Stomach (tissue), 9 donors: Measurements from ENCODE around the gene DDHD1. TPM values are rescaled to one million over a fixed set of nuclear protein-coding genes. Genes with fewer than 3 reads are reported as not detected.

Source experiments
- DNase-seq, 2 donors: peaks; one replicate each; pipeline versions ENCODE4 v3.0.0 to v3.0.0-alpha.2; 2013 to 2019
- H3K27ac ChIP-seq, 5 donors: fragments of 200-600 bp in 4 of 5; sonication (generic) in 4 of 5; one replicate each; pipeline ENCODE4 v1.5.1; 2013 to 2019; ENCODE audit warnings: mild to moderate bottlenecking in 1 of 5, moderate library complexity in 1 of 5
- H3K27me3 ChIP-seq, 3 donors: fragments of 200-600 bp; sonication (generic); one replicate each; pipeline ENCODE4 v1.5.1; 2017 to 2019; ENCODE audit warnings: mixed run types in 1 of 3
- H3K36me3 ChIP-seq, 4 donors: fragments of 200-600 bp; sonication (generic); 1 replicate in 3 of 4; 2 replicates in 1 of 4; pipeline ENCODE4 v1.5.1; 2016 to 2019
- H3K4me1 ChIP-seq, 4 donors: fragments of 200-600 bp; sonication (generic); one replicate each; pipeline ENCODE4 v1.5.1; 2016 to 2019
- H3K4me3 ChIP-seq, 4 donors: fragments of 200-600 bp; sonication (generic) in 3 of 4; one replicate each; pipeline ENCODE4 v1.5.1; 2016 to 2019; ENCODE audit warnings: mild to moderate bottlenecking in 1 of 4
- H3K9me3 ChIP-seq, 4 donors: fragments of 200-600 bp; sonication (generic); one replicate each; pipeline ENCODE4 v1.5.1; 2016 to 2019
- EP300 ChIP-seq: sonication (generic); formaldehyde crosslinking; IDR thresholded peaks from one replicate; pipeline ENCODE4 v1.6.1; 2017; ENCODE audit warnings: antibody characterized with exemption
- POLR2A ChIP-seq, 4 donors: fragments of 450-650 bp; IDR thresholded peaks; one replicate each; pipeline ENCODE4 v1.6.1; 2016; ENCODE audit warnings: antibody characterized with exemption in 4 of 4, control low read depth in 2 of 4, mild to moderate bottlenecking in 1 of 4, moderate library complexity in 1 of 4
- POLR2AphosphoS5 ChIP-seq, 3 donors: sonication (generic); formaldehyde crosslinking; IDR thresholded peaks; one replicate each; pipeline ENCODE4 v1.6.1; 2016; ENCODE audit warnings: antibody characterized with exemption in 3 of 3
- WGBS, 5 donors: extraction: QIAGEN DNeasy Blood & Tissue Kit in 3 of 5; methylation state at CpG; one replicate each; pipeline versions ENCODE4 v1.1.5 to v1.1.7; 2013 to 2018; 5-methylcytosine and 5-hydroxymethylcytosine counted together
- intact Hi-C: fragments of 100-400 bp; cut with DNase I; formaldehyde crosslinking; loops from one replicate; pipeline ENCODE4 v1.15.1; 2023; ENCODE audit warnings: low total_unique reads
- polyA plus RNA-seq, 3 donors: library from polyadenylated mRNA; stranded (reverse); fragments of 200-250 nt; gene quantifications; one replicate each; pipeline ENCODE4 v1.2.3, GENCODE V29; 2013
- small RNA-seq, 4 donors: library from RNA; depleted of rRNA; stranded (forward); fragments of <200 nt; gene quantifications; one replicate each; pipeline ENCODE3, GENCODE V24; 2016
- total RNA-seq, 5 donors: library from RNA; depleted of rRNA; stranded (reverse); fragments of >200 nt; gene quantifications; one replicate each; pipeline versions ENCODE4 v1.1.0 to v1.2.3, GENCODE V29; 2014 to 2016
- TF ChIP-seq, protein P1 (sequence below), 7 experiments: fragments of 450-650 bp in 4 of 7; fragments of 200-600 bp in 3 of 7; sonication (generic) in 3 of 7; IDR thresholded peaks; one replicate each; pipeline ENCODE4 v1.5.1; 2016 to 2019; ENCODE audit warnings: antibody characterized with exemption in 7 of 7, control low read depth in 2 of 7, mild to moderate bottlenecking in 1 of 7
- donor health status: healthy with polysubstance abuse.
- donor health status: Bipolar disorder and iron deficiency.
- donor health status: healthy.

DDHD1 gene
- total and polyA plus RNA-seq, 8 donors = 2.1 to 50.7 (median 11.0) TPM

DNA sequence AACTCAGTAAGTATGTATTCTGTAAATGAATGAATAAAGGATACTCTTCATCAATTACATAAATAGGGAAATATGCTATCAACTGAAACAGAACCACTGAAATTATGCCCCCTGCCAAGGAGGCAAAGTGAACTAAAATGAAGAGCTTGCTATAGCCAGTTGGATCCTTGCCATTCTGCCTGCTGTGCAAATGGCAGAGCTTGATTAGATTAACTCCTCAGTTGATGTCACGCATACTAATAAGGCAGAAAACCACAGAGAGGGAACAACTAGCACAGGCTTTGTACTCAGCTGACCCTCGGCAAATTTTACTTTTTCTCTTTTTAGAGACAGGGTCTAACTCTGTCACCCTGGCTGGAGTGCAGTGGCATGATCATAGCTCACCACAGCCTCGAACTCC is 165.6 kb downstream of the DDHD1 start:
- Histone ChIP-seq H3K27ac (no peak overlapping the region), H3K27me3 (no peaks in the 10 kb centered on the region), H3K4me1 (no peaks in the 10 kb centered on the region), H3K36me3 (no peaks in the 10 kb centered on the region), H3K4me3 (no peak overlapping the region), H3K9me3 (no peaks in the 10 kb centered on the region)
- 41 to 67% (median 53%) methylated on average over 3 of the region's 3 CpGs for WGBS, 5 donors
- intact Hi-C loops = no loop called here
- DNase-seq = peak in 1 of 2 donors; percentile 61
- TF ChIP-seq POLR2A (IDR thresholded peaks at IDR 0.05) (no peak), EP300 (no peak), POLR2AphosphoS5 (IDR thresholded peaks at IDR 0.05) (no peak)
- TF ChIP-seq, protein P1, sequence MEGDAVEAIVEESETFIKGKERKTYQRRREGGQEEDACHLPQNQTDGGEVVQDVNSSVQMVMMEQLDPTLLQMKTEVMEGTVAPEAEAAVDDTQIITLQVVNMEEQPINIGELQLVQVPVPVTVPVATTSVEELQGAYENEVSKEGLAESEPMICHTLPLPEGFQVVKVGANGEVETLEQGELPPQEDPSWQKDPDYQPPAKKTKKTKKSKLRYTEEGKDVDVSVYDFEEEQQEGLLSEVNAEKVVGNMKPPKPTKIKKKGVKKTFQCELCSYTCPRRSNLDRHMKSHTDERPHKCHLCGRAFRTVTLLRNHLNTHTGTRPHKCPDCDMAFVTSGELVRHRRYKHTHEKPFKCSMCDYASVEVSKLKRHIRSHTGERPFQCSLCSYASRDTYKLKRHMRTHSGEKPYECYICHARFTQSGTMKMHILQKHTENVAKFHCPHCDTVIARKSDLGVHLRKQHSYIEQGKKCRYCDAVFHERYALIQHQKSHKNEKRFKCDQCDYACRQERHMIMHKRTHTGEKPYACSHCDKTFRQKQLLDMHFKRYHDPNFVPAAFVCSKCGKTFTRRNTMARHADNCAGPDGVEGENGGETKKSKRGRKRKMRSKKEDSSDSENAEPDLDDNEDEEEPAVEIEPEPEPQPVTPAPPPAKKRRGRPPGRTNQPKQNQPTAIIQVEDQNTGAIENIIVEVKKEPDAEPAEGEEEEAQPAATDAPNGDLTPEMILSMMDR (IDR thresholded peaks at IDR 0.05) = no peak

DNA sequence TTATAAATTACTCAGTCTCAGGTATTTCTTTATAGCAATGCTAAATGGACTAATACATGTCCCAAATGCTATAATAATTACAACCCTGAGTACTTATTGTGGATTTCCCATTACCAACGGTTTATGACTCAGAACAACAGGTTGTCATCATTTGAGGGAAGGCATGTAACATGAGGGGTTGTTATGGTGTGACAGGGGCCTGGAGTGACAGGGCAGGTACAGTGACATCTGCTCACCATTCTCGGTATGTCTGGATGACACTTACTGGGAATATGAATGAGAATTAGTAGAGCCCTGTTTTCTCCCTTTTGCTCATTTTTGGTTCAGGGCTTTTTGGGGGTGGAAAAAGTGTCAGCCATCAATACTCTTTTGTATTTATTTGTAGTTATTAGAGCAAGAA is 166.1 kb downstream of the DDHD1 start:
- intact Hi-C loops = no loop called here
- no peak overlapping the region for H3K4me3 ChIP-seq
- TF ChIP-seq POLR2AphosphoS5 (IDR thresholded peaks at IDR 0.05) (no peak), EP300 (no peak), POLR2A (IDR thresholded peaks at IDR 0.05) (no peak)
- TF ChIP-seq, protein P1 (IDR thresholded peaks at IDR 0.05) = no peak
- H3K4me1 ChIP-seq = no peaks in the 10 kb centered on the region
- H3K27ac ChIP-seq = no peak overlapping the region
- no peaks in the 10 kb centered on the region for H3K27me3 ChIP-seq
- no peaks in the 10 kb centered on the region for H3K9me3 ChIP-seq
- H3K36me3 ChIP-seq = no peaks in the 10 kb centered on the region
- WGBS, 5 donors = 57 to 88% (median 61%) methylated on average over 2 of the region's 2 CpGs
- no peak for DNase-seq

Small RNA genes within 50 kb of the gene (small RNA-seq; reads per million reads assigned to genes)
- gene AL352979.1 = 0 reads per million in 4 donors

Other genes starting within 250 kb of the DDHD1 start
- 100 to 1,000 TPM in 2 of 5 donors, 10 to 100 TPM in 3; 44.3 to 213 (median 90.9) TPM for gene FERMT2, start 202.3 kb downstream of the DDHD1 start, total RNA-seq
- gene FERMT2, start 202.3 kb downstream of the DDHD1 start, polyA plus RNA-seq = 10 to 100 TPM; 25.9 to 41.9 (median 28.3) TPM